Common myeloid progenitor, CD34-positive (primary cell): Measurements from ENCODE around the gene AGAP1.
A peak's percentile ranks its signal among the peaks of the same experiment; 100 is the strongest.

ENCODE experiments used
- CTCF ChIA-PET: fragments of 350-600 bp; sonication (Branson Sonifier 250); formaldehyde crosslinking; loops from one replicate; lab custom pipeline; 2021; ENCODE audit warnings: antibody characterized with exemption; lab: Charles Lee
- POLR2A ChIA-PET: fragments of 350-600 bp; sonication (Branson Sonifier 250); formaldehyde crosslinking; loops from one replicate; lab custom pipeline; 2021; ENCODE audit warnings: antibody characterized with exemption; lab: Charles Lee
- DNase-seq, 3 donors: peaks; one replicate each; pipeline versions ENCODE4 v3.0.0 to v3.0.0-alpha.2; 2013
- H3K27ac ChIP-seq, 2 experiments: 1 replicate in 1 of 2; 2 replicates in 1 of 2; pipeline ENCODE4 v1.7.0; 2013; ENCODE audit warnings: inconsistent platforms in 2 of 2, low read length in 2 of 2, mild to moderate bottlenecking in 2 of 2, low read depth in 1 of 2, moderate library complexity in 1 of 2; ENCODE audit not compliant: severe bottlenecking in 2 of 2, insufficient read depth in 1 of 2, poor library complexity in 1 of 2
- H3K27me3 ChIP-seq, 5 experiments: replicated peaks in 2 of 5; 1 replicate in 3 of 5; 2 replicates in 2 of 5; pipeline versions ENCODE4 v1.6.1 to v1.7.0; 2013; ENCODE audit warnings: low read length in 4 of 5, mild to moderate bottlenecking in 2 of 5, moderate library complexity in 2 of 5, inconsistent platforms in 1 of 5; ENCODE audit not compliant: insufficient read depth in 5 of 5, control insufficient read depth in 4 of 5
- H3K36me3 ChIP-seq, 4 experiments: 1 replicate in 2 of 4; 2 replicates in 2 of 4; pipeline versions ENCODE4 v1.6.1 to v1.7.0; 2013; ENCODE audit warnings: low read length in 3 of 4, control low read depth in 1 of 4, mild to moderate bottlenecking in 1 of 4; ENCODE audit not compliant: control insufficient read depth in 4 of 4, insufficient read depth in 4 of 4
- H3K4me1 ChIP-seq, 4 experiments: 1 replicate in 3 of 4; 2 replicates in 1 of 4; pipeline versions ENCODE4 v1.6.1 to v1.7.1; 2013; ENCODE audit warnings: low read length in 3 of 4, mild to moderate bottlenecking in 3 of 4, control low read depth in 1 of 4, inconsistent platforms in 1 of 4, moderate library complexity in 1 of 4; ENCODE audit not compliant: control insufficient read depth in 4 of 4, insufficient read depth in 4 of 4; ENCODE audit errors: control extremely low read depth in 1 of 4
- H3K4me3 ChIP-seq, 7 experiments: 1 replicate in 4 of 7; 2 replicates in 3 of 7; pipeline versions ENCODE4 v1.5.1 to v1.7.0; 2013; ENCODE audit warnings: mild to moderate bottlenecking in 7 of 7, low read length in 6 of 7, moderate library complexity in 6 of 7, inconsistent platforms in 2 of 7, low read depth in 2 of 7, control low read depth in 1 of 7; ENCODE audit not compliant: insufficient read depth in 4 of 7, control insufficient read depth in 1 of 7; ENCODE audit errors: extremely low read depth in 1 of 7
- H3K9me3 ChIP-seq, 5 experiments: 1 replicate in 4 of 5; 2 replicates in 1 of 5; pipeline versions ENCODE4 v1.6.1 to v1.7.1; 2013; ENCODE audit warnings: low read length in 4 of 5, mild to moderate bottlenecking in 2 of 5, inconsistent platforms in 1 of 5, low read depth in 1 of 5, moderate library complexity in 1 of 5; ENCODE audit not compliant: control insufficient read depth in 4 of 5, insufficient read depth in 2 of 5; ENCODE audit errors: control extremely low read depth in 1 of 5
- WGBS: methylation state at CpG from one replicate; pipeline ENCODE4 v1.1.5; 2013; ENCODE audit not compliant: insufficient coverage; 5-methylcytosine and 5-hydroxymethylcytosine counted together

Gene AGAP1

DNA sequence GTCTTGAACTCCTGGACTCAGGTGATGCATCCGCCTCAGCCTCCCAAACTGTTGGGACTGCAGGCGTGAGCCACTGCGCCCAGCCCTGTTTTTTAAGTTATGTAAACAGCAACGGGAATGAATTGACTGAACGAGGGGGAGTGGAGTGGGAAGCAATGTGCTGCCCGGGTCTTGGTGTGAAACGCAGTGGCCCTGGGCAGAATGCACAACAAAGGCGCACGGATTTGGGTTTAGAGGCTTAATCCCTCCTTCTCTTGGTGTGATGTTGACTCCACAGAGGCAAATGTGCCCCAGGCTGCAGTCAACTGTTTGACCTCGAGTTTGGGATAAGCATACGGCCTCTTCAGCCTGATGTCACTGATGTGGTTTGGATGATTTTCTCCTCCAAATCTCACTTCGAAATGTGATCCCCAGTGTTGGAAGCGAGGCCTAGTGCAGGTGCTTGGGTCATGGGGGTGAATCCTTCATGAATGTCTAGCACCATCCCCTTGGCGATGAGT, 97.4 kb downstream of the AGAP1 start:
- Histone ChIP-seq H3K4me1 (no peaks in the 10 kb centered on the region), H3K27me3 (peaks cover 0 to 25% (median 6%) of the 10 kb centered on the region in 5 experiments), H3K9me3 (no peaks in the 10 kb centered on the region), H3K36me3 (no peaks in the 10 kb centered on the region), H3K27ac (no peak overlapping the region), H3K4me3 (no peak overlapping the region)
- CTCF ChIA-PET: interaction anchor here (5.9 to 6.1 kb wide), 2 partner anchors 154 to 457 kb away, joined by 53 to 98 read pairs; no protein-coding TSS in a partner anchor
- 96% methylated on average over 11 of the region's 14 CpGs for WGBS
- DNase-seq: no peak
- POLR2A ChIA-PET: no interaction called here

DNA sequence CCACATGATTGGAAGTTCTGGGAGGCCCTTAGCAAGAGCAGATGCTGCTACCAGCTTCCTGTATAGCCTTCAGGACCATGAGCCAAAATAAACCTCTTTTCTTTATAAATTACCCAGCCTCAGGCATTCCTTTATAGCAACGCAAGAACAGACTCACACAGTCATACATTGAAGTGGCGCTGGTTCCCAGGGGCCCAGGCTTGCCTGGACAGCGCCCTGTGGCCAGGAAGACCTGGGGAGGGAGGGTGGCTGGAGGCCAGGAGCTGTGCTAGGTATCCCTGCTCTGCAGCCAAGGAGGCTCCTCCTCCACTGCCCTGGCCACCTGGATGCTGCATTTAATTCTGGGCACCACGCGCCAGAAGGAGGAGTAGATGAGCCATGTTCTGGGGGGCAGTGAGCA, 98.1 kb downstream of the AGAP1 start:
- WGBS: 100% methylated on average over 2 of the region's 5 CpGs
- ChIA-PET CTCF (interaction anchor here (5.9 to 6.1 kb wide), 2 partner anchors 154 to 457 kb away, joined by 53 to 98 read pairs; no protein-coding TSS in a partner anchor), POLR2A (no interaction called here)
- Histone ChIP-seq H3K4me3 (no peak overlapping the region), H3K27me3 (peaks cover 0 to 19% (median 6%) of the 10 kb centered on the region in 5 experiments), H3K4me1 (no peaks in the 10 kb centered on the region), H3K9me3 (no peaks in the 10 kb centered on the region), H3K36me3 (no peaks in the 10 kb centered on the region), H3K27ac (no peak overlapping the region)
- no peak for DNase-seq

DNA sequence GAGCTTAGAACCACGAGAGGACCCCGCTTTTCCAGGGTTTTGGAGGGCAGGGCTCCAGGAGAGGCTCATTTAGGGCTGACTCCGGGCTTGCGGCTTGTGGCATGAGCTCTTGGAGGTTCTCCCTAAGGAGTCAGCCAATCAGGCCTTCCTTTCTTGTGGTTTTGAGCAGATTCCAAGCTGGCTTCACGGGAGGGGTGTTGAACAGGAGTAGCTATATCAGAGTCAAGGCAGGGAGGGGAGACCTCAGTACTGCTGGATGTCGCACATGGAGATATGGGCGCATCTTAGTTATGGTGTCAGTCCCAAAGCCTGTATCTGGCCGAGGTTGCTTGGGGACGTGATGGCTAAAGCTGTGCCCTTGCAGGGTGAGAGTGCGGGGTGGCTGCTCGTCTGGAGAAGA, 98.6 kb downstream of the AGAP1 start:
- no peaks in the 10 kb centered on the region for H3K4me1 ChIP-seq
- H3K27ac ChIP-seq: no peak overlapping the region
- DNase-seq: no peak
- no peaks in the 10 kb centered on the region for H3K9me3 ChIP-seq
- ChIA-PET POLR2A (no interaction called here), CTCF (interaction anchor here (1.3 to 6.1 kb wide), 4 partner anchors 13 to 458 kb away, joined by 4 to 98 read pairs (median 30); no protein-coding TSS in a partner anchor)
- H3K4me3 ChIP-seq: no peak overlapping the region
- peaks cover 0 to 18% (median 6%) of the 10 kb centered on the region in 5 experiments for H3K27me3 ChIP-seq
- 96% methylated on average over 11 of the region's 11 CpGs for WGBS
- no peaks in the 10 kb centered on the region for H3K36me3 ChIP-seq

DNA sequence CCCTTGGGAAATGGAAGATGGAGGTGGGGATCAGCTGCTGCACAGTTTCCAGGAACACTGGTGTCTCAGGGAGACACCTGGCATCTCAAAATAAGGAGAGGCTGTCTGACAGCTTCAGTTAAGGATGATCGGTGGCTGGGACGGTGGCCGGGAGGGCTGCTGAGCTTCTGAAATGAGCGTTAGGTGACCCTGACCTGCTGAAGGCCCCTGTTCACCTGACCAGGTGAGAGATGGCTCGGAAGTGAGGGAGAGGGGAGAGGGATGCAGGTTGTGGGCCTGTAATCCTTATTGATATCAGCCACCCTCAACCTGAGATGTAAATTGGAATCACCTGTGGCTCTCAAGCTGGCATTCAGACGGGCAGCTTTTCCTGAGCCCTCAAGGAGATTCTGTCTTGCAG, 99.0 kb downstream of the AGAP1 start:
- WGBS: 94% methylated on average over 5 of the region's 6 CpGs
- no peak for DNase-seq
- ChIA-PET CTCF (interaction anchor here (1.3 to 6.1 kb wide), 6 partner anchors 13 to 463 kb away, joined by 3 to 98 read pairs (median 6); no protein-coding TSS in a partner anchor), POLR2A (no interaction called here)
- no peak overlapping the region for H3K27ac ChIP-seq
- H3K4me3 ChIP-seq: no peak overlapping the region
- H3K27me3 ChIP-seq: peaks cover 0 to 15% (median 6%) of the 10 kb centered on the region in 5 experiments
- no peaks in the 10 kb centered on the region for H3K9me3 ChIP-seq
- H3K36me3 ChIP-seq: no peaks in the 10 kb centered on the region
- H3K4me1 ChIP-seq: no peaks in the 10 kb centered on the region

DNA sequence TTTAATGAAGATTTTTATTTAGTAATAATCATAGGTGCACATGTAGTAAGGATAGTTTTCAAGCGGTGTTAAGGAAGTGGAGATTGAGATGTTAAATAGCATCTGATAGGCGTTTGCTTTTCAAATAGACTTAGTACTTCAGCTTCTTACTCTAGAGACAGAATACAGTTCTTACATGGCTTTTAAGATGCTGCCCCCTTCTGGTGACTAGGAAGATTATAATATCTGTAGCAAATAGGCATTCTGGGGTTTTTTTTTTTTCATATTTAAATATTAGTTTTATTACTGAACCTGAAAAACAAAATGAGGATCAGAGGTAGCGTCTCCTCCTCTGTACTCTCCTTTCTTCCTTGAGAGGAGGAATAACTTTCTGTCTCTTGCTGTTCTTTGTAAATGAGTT, 100.2 kb downstream of the AGAP1 start:
- Histone ChIP-seq H3K27ac (no peak overlapping the region), H3K36me3 (no peaks in the 10 kb centered on the region), H3K27me3 (peaks cover 0 to 15% (median 6%) of the 10 kb centered on the region in 5 experiments), H3K4me1 (no peaks in the 10 kb centered on the region), H3K9me3 (no peaks in the 10 kb centered on the region), H3K4me3 (no peak overlapping the region)
- 0% methylated on average over 1 of the region's 3 CpGs for WGBS
- DNase-seq: peak; percentile 78 to 91 (median 88)
- ChIA-PET POLR2A (no interaction called here), CTCF (interaction anchor here (1.0 to 6.1 kb wide), 11 partner anchors 14 to 464 kb away, joined by 3 to 98 read pairs (median 4); no protein-coding TSS in a partner anchor)

DNA sequence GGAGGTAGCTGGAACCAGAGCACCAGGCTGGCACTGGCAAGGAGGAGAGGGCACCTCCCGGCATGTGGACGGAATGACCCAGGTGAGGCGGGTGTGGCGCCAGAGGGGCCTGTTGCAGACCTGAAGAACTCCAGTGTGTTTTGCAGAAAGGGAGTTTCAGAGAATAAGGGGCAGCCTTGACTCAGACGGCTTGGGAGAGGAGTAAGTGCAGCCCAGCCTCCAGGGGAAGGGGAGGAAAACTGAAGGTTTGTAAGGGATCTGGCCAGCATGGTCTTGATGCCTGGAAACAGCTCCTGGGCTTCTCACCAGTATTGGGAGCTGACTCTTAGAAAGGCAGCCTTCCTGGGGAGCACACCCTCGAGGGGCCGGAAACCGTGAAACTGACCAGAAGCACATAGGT, 101.1 kb downstream of the AGAP1 start:
- Histone ChIP-seq H3K4me1 (no peaks in the 10 kb centered on the region), H3K9me3 (no peaks in the 10 kb centered on the region), H3K27ac (no peak overlapping the region), H3K36me3 (no peaks in the 10 kb centered on the region), H3K4me3 (no peak overlapping the region), H3K27me3 (peaks cover 0 to 19% (median 6%) of the 10 kb centered on the region in 5 experiments)
- ChIA-PET POLR2A (no interaction called here), CTCF (interaction anchor here (0.6 to 6.1 kb wide), 17 partner anchors 15 to 460 kb away, joined by 3 to 98 read pairs (median 4); no protein-coding TSS in a partner anchor)
- DNase-seq: no peak
- WGBS: 63% methylated on average over 8 of the region's 8 CpGs

DNA sequence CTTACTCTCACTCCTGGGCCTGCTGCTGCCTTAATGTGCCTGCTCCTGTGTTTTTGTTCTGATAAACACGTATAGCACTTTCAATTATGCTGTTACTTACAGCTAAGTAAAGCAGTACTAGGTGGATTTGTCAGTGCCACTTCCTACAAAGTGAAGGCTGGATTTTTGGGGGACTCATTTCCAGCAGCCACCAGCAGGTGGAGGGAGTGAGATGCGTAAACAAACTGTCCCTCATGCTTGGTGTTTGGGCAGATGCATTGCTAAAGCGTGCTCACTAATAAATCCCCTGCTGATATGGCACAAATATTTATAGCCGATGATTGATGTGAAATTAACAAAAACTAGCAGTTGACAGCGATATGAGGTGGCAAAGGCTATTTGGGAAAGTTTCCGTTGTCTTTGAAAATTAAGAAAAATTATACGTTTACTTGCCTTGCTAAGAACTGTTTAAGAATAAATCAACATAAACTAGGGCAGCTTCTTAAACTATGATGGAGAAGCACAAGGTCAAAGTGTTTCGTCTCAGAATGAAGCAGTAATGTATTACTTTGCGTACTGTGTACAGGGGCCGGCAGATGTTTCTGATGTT, 101.7 kb downstream of the AGAP1 start:
- Histone ChIP-seq H3K4me3 (no peak overlapping the region), H3K4me1 (no peaks in the 10 kb centered on the region), H3K27ac (no peak overlapping the region), H3K27me3 (peaks cover 0 to 19% (median 6%) of the 10 kb centered on the region in 5 experiments), H3K36me3 (no peaks in the 10 kb centered on the region), H3K9me3 (no peaks in the 10 kb centered on the region)
- ChIA-PET CTCF (interaction anchor here (0.6 to 6.1 kb wide), 17 partner anchors 16 to 461 kb away, joined by 3 to 98 read pairs (median 4); no protein-coding TSS in a partner anchor), POLR2A (no interaction called here)
- peak; percentile 64 to 86 (median 81) for DNase-seq
- WGBS: 50% methylated on average over 8 of the region's 10 CpGs
